ENCODE data around the gene BTBD9. TPM values are rescaled to one million over a fixed set of nuclear protein-coding genes. Genes with fewer than 3 reads are reported as not detected.

The BTBD9 gene
- total and polyA plus RNA-seq, 9 of the 15 experiments (the other 6 are each of a cell fraction or from before 2014, with no cell fraction given), result 0.08 to 1.6 (median 0.58) TPM

GRCh38 chr6:38284802-38285394, 354.8 kb downstream of the BTBD9 start:
- Histone ChIP-seq H3K27me3 (ENCODE audit: control insufficient read depth in 2 of 2, insufficient read depth in 2 of 2, low read length in 2 of 2) (peaks cover 3 to 9% of the 10 kb centered on the region in 2 experiments; a peak in 4 of 5 replicates), H4K20me1 (replicated peaks; ENCODE audit: control insufficient read depth, insufficient read depth, low read length) (no peaks in the 10 kb centered on the region), H3K4me2 (ENCODE audit: insufficient read depth, low read length) (no peak overlapping the region), H3K9me1 (ENCODE audit: control insufficient read depth, insufficient read depth, low read length) (no peaks in the 10 kb centered on the region), H3K79me2 (ENCODE audit: control insufficient read depth, insufficient read depth, low read length) (no peaks in the 10 kb centered on the region), H3K9me3 (replicated peaks; ENCODE audit: control insufficient read depth, insufficient read depth, low read depth, low read length) (no peaks in the 10 kb centered on the region), H2AFZ (ENCODE audit: low read depth, low read length) (no peak overlapping the region), H3K9ac (ENCODE audit: insufficient read depth in 1 of 2, low read depth in 2 of 2, low read length in 2 of 2) (no peak overlapping the region), H3K4me1 (replicated peaks in 1 of 2; ENCODE audit: control insufficient read depth in 2 of 2, insufficient read depth in 2 of 2, low read length in 2 of 2) (peaks cover 0 to 3% of the 10 kb centered on the region in 2 experiments; a peak in 1 of 5 replicates), H3K36me3 (ENCODE audit: control insufficient read depth, insufficient read depth, low read length) (no peaks in the 10 kb centered on the region), H3K4me3 (no peak overlapping the region), H3K27ac (ENCODE audit: extremely low read depth, low read depth, low read length) (no peak overlapping the region)
- in situ Hi-C loops (cut with MboI) (no loop called here), intact Hi-C loops (cut with micrococcal nuclease) (no loop called here)
- no TSS peak for BruUV-seq (replicated peaks)
- DNase-seq (ENCODE audit: extremely low read depth in 1 of 4, low spot score in 3 of 4) (peak in 3 of 4 experiments; percentile 18 to 31 (median 18)), FAIRE-seq (peak; percentile 19), ATAC-seq (no peak)
- TF ChIP-seq CEBPG (CRISPR knock-in tag; IDR thresholded peaks at IDR 0.05) (no peak), CEBPG (tag; conservative IDR thresholded peaks at IDR 0.05 in 1 of 2, IDR thresholded peaks at IDR 0.05 in 1 of 2) (peak; percentile 26 to 73; a peak in 1 of 4 replicates), VEZF1 (CRISPR knock-in tag; IDR thresholded peaks at IDR 0.05) (0 out of 2 replicates have a peak, but pooled peaks have one; percentile 35), ILF3 (IDR thresholded peaks at IDR 0.05; ENCODE audit: borderline replicate concordance) (no peak), SRSF3 (IDR thresholded peaks at IDR 0.05; ENCODE audit: insufficient read depth, low read length) (no peak), SUPT5H (IDR thresholded peaks at IDR 0.05) (no peak), HDAC2 (IDR thresholded peaks at IDR 0.05) (no peak), CEBPB (tag; IDR thresholded peaks at IDR 0.05) (peak; percentile 70), MTF1 (CRISPR knock-in tag; IDR thresholded peaks at IDR 0.05; ENCODE audit: borderline replicate concordance) (no peak)
- 0% methylated on average over 4 of the region's 4 CpGs for WGBS (ENCODE audit: insufficient coverage, low coverage, missing lambda C conversion rate)
- POLR2A ChIA-PET, result no interaction called here
- CTCF ChIA-PET (ENCODE audit: low intra/inter-chr PET ratio), result no interaction called here
